Mucosa of stomach (tissue), 1 donor: Measurements from ENCODE around the gene PLIN4.

ENCODE experiments used
- H3K27me3 ChIP-seq: one replicate; pipeline ENCODE4 v1.7.0; 2013; ENCODE audit warnings: mild to moderate bottlenecking, low read length; ENCODE audit not compliant: control insufficient read depth, insufficient read depth
- H3K36me3 ChIP-seq: one replicate; pipeline ENCODE4 v1.7.0; 2013; ENCODE audit warnings: low read length; ENCODE audit not compliant: control insufficient read depth, insufficient read depth
- H3K4me1 ChIP-seq: one replicate; pipeline ENCODE4 v1.7.0; 2013; ENCODE audit warnings: mild to moderate bottlenecking, low read length; ENCODE audit not compliant: control insufficient read depth, insufficient read depth
- H3K4me3 ChIP-seq: one replicate; pipeline ENCODE4 v1.7.0; 2013; ENCODE audit warnings: low read length
- H3K9ac ChIP-seq: one replicate; pipeline ENCODE4 v1.7.0; 2013; ENCODE audit warnings: mild to moderate bottlenecking, low read length, moderate library complexity
- H3K9me3 ChIP-seq: one replicate; pipeline ENCODE4 v1.7.0; 2013; ENCODE audit warnings: mild to moderate bottlenecking, low read length, moderate library complexity; ENCODE audit not compliant: control insufficient read depth
- donor health status: Pancreatic carcinoma.

The PLIN4 gene

GRCh38 chr19:4555657-4556561 is 37.6 kb upstream of the PLIN4 start:
- Histone ChIP-seq H3K9me3 (no peaks in the 10 kb centered on the region), H3K4me1 (peaks cover 10% of the 10 kb centered on the region), H3K9ac (no peak overlapping the region), H3K4me3 (no peak overlapping the region), H3K36me3 (no peaks in the 10 kb centered on the region), H3K27me3 (peaks cover 6% of the 10 kb centered on the region)

DNA sequence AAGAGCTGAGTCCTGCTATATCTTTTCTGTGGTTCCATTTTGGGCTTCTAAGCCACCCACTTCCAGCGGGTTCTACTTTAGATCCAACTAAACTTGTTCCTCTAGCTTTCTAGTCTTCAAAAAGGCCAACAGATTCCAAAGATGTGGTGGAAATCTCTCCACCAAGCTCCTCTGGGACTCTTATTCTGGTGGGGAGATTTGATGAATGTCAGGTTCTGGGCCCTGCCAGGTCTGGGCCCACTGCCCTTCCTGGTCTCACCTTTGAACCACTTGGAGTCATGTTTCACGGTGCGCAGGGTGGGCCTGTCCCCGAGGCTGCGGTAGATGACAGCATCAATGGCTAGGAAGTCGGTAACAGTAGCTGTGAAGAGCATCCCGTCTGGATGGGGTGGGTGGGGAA is 36.4 kb upstream of the PLIN4 start:
- no peak overlapping the region for H3K9ac ChIP-seq
- H3K9me3 ChIP-seq, result no peaks in the 10 kb centered on the region
- H3K27me3 ChIP-seq, result peaks cover 6% of the 10 kb centered on the region
- no peak overlapping the region for H3K4me3 ChIP-seq
- H3K4me1 ChIP-seq, result peaks cover 10% of the 10 kb centered on the region
- H3K36me3 ChIP-seq, result no peaks in the 10 kb centered on the region

DNA sequence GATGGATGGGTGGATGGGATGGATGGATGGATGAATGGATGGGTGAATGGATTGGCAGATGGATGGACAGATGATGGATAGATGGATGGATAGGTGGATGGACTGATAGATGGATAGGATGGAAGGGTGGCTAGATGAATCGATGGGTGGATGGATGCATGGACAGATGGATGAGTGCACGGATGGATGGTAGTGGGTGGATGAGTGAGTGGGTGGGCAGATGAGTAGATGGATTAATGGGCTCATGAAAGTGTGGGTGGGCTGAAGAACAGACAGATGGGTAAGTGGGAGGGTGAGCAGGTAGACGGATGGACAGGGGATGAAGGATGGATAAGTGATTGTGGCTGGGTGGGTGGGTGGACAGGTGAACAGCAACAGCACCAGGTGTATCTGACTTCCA is 35.5 kb upstream of the PLIN4 start:
- no peaks in the 10 kb centered on the region for H3K9me3 ChIP-seq
- peaks cover 6% of the 10 kb centered on the region for H3K27me3 ChIP-seq
- no peak overlapping the region for H3K4me3 ChIP-seq
- no peak overlapping the region for H3K9ac ChIP-seq
- H3K4me1 ChIP-seq, result peaks cover 10% of the 10 kb centered on the region
- no peaks in the 10 kb centered on the region for H3K36me3 ChIP-seq

GRCh38 chr19:4553092-4553695 is 34.9 kb upstream of the PLIN4 start:
- Histone ChIP-seq H3K4me3 (no peak overlapping the region), H3K4me1 (peaks cover 10% of the 10 kb centered on the region), H3K36me3 (no peaks in the 10 kb centered on the region), H3K9me3 (no peaks in the 10 kb centered on the region), H3K9ac (no peak overlapping the region), H3K27me3 (peaks cover 6% of the 10 kb centered on the region)

- Histone ChIP-seq H3K36me3 (no peaks in the 10 kb centered on the region), H3K9ac (no peak overlapping the region), H3K27me3 (no peaks in the 10 kb centered on the region), H3K4me3 (no peak overlapping the region), H3K4me1 (peaks cover 10% of the 10 kb centered on the region), H3K9me3 (no peaks in the 10 kb centered on the region)
Observed at GRCh38 chr19:4552525-4552819, 34.2 kb upstream of the PLIN4 start.

GRCh38 chr19:4550479-4551050 is 32.3 kb upstream of the PLIN4 start:
- no peak overlapping the region for H3K9ac ChIP-seq
- H3K9me3 ChIP-seq, result no peaks in the 10 kb centered on the region

DNA sequence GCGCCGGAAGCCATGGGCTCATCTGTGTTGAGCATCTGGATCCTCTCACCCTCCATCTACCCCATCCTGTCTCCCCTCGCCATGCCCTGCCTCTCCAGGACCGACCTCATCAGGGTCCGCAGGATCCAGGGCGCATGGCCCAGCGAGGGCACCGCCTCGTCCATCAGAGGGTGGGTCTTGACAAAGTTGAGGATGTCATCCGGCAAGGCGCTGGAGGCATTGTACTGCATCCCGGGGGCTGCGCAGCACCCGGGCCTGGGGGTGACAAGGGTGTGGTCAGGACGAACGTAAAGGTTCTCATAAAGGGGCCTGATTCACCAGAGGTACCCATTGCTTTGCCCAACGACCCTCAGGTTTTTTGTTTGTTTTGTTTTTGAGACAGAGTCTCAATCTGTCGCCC is 31.7 kb upstream of the PLIN4 start:
- Histone ChIP-seq H3K9me3 (no peaks in the 10 kb centered on the region), H3K27me3 (no peaks in the 10 kb centered on the region), H3K9ac (no peak overlapping the region), H3K36me3 (no peaks in the 10 kb centered on the region), H3K4me1 (peaks cover 5% of the 10 kb centered on the region), H3K4me3 (no peak overlapping the region)

More at GRCh38 chr19:4550479-4551050, 32.3 kb upstream of the PLIN4 start:
- H3K36me3 ChIP-seq, result no peaks in the 10 kb centered on the region
- H3K4me3 ChIP-seq, result no peak overlapping the region
- H3K4me1 ChIP-seq, result peaks cover 5% of the 10 kb centered on the region
- H3K27me3 ChIP-seq, result no peaks in the 10 kb centered on the region

GRCh38 chr19:4548238-4548584 is 29.9 kb upstream of the PLIN4 start:
- H3K27me3 ChIP-seq, result no peaks in the 10 kb centered on the region
- H3K4me1 ChIP-seq, result peaks cover 5% of the 10 kb centered on the region
- no peaks in the 10 kb centered on the region for H3K36me3 ChIP-seq
- H3K9ac ChIP-seq, result no peak overlapping the region
- no peak overlapping the region for H3K4me3 ChIP-seq
- H3K9me3 ChIP-seq, result no peaks in the 10 kb centered on the region

DNA sequence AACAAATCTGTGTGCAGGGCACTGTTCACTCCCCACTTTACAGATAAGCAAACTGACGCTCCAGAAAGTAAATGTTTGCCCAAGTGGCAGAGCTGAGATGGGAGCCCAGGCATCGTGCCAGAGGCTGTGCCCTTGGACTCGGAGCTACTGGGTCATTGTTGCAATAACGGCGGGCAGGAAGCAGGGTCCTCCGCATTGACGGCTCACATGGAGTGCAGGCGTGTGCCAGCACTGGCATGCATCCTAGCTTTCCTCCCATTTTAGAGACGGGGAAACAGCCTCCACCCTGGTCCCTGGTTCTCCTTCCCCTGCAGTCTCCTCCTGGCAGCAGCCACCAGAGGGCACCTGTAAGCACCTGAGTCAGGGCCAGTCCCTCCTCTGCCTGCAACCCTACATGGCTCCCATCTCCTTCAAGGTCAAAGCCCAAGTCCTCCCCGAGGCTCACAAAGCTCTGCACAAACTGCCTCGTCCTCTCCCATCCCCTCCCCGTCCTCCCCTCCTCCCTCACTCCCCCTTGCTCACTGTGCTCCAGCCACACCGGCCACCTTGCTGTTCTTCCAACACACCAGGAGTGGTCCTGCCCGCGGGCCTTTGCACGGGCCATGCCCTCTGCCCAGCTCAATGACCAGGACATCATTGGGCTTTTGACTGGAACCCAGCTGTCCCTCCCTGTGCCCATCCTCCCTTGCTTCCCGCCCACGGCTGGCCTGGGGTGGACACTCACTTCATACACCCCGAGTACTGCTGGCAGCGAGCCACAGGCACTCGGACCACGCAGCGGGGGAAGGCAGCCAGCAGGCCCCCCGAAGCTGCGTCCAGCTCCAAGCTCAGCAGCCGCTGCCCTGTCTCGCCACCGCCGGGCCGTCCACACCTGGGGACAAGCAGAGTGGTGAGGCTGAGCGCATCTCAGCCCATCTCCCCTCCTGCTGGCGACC is 29.3 kb upstream of the PLIN4 start:
- no peaks in the 10 kb centered on the region for H3K9me3 ChIP-seq
- no peak overlapping the region for H3K9ac ChIP-seq
- H3K36me3 ChIP-seq, result no peaks in the 10 kb centered on the region
- no peaks in the 10 kb centered on the region for H3K27me3 ChIP-seq
- H3K4me3 ChIP-seq, result no peak overlapping the region
- H3K4me1 ChIP-seq, result peaks cover 5% of the 10 kb centered on the region

GRCh38 chr19:4543842-4544647 is 25.8 kb upstream of the PLIN4 start:
- no peak overlapping the region for H3K9ac ChIP-seq
- no peaks in the 10 kb centered on the region for H3K36me3 ChIP-seq
- no peaks in the 10 kb centered on the region for H3K27me3 ChIP-seq
- H3K9me3 ChIP-seq, result no peaks in the 10 kb centered on the region
- peaks cover 16% of the 10 kb centered on the region for H3K4me1 ChIP-seq
- no peak overlapping the region for H3K4me3 ChIP-seq
